A549 (cell line): ENCODE results near the gene HSPA1A.

Source experiments
- CEBPB ChIP-seq, 2 experiments: fragments of >200 bp in 1 of 2; sonication (Bioruptor Twin) in 1 of 2; formaldehyde crosslinking in 1 of 2; IDR thresholded peaks; 2 replicates each; pipeline ENCODE4 v1.6.1; 2012 to 2016
- CTCF ChIP-seq: fragments of >200 bp; sonication (Bioruptor Twin); formaldehyde crosslinking; IDR thresholded peaks from 3 replicates; pipeline ENCODE4 v1.5.1; 2016
- EHF ChIP-seq: fragments of 250-450 bp; sonication (Bioruptor Pico); IDR thresholded peaks from 2 replicates; pipeline ENCODE4 v1.5.0; 2020; ENCODE audit warnings: mild to moderate bottlenecking
- EP300 ChIP-seq, 2 experiments: fragments of >200 bp; sonication (Bioruptor Twin); formaldehyde crosslinking; IDR thresholded peaks; 2 replicates in 1 of 2; 3 replicates in 1 of 2; pipeline ENCODE4 v1.6.1; 2016 to 2017
- ESRRA ChIP-seq: fragments of 150-350 bp; IDR thresholded peaks from 2 replicates; pipeline ENCODE4 v1.6.1; 2014; ENCODE audit warnings: mild to moderate bottlenecking, low read length, borderline replicate concordance
- FOSB ChIP-seq: fragments of 250-450 bp; sonication (Bioruptor Pico); IDR thresholded peaks from 2 replicates; pipeline ENCODE4 v1.5.0; 2020; ENCODE audit warnings: mild to moderate bottlenecking, moderate library complexity
- HMGXB4 ChIP-seq: fragments of 250-450 bp; sonication (Bioruptor Pico); IDR thresholded peaks from 2 replicates; pipeline ENCODE4 v1.5.0; 2021; ENCODE audit warnings: mild to moderate bottlenecking, moderate library complexity, borderline replicate concordance
- KDM1A ChIP-seq: fragments of 200-600 bp; sonication (generic); IDR thresholded peaks from 2 replicates; pipeline ENCODE4 v1.6.1; 2016; ENCODE audit warnings: low read depth, mild to moderate bottlenecking
- MAFK ChIP-seq: fragments of 450-650 bp; IDR thresholded peaks from 2 replicates; pipeline ENCODE4 v1.6.1; 2014; ENCODE audit not compliant: partially characterized antibody
- MYC ChIP-seq: IDR thresholded peaks from 2 replicates; pipeline ENCODE4 v1.6.1; 2012; ENCODE audit warnings: mild to moderate bottlenecking, inconsistent platforms, low read length, improper control_type of control experiment, borderline replicate concordance
- NFE2L2 ChIP-seq: fragments of 150-350 bp; conservative IDR thresholded peaks from 2 replicates; pipeline ENCODE4 v1.6.1; 2014; ENCODE audit warnings: low read length
- POLR2A ChIP-seq: IDR thresholded peaks from 2 replicates; pipeline ENCODE4 v1.6.1; 2012; ENCODE audit warnings: mild to moderate bottlenecking, low read length
- RAD21 ChIP-seq, 2 experiments: fragments of >200 bp in 1 of 2; sonication (Bioruptor Twin) in 1 of 2; formaldehyde crosslinking in 1 of 2; IDR thresholded peaks in 1 of 2; conservative IDR thresholded peaks in 1 of 2; 2 replicates in 1 of 2; 3 replicates in 1 of 2; pipeline ENCODE4 v1.6.1; 2012 to 2018; ENCODE audit warnings: inconsistent platforms in 1 of 2
- USF2 ChIP-seq: fragments of 450-650 bp; IDR thresholded peaks from 2 replicates; pipeline ENCODE4 v1.6.1; 2014; ENCODE audit warnings: antibody characterized with exemption

GRCh38 chr6:31860349-31860748, 45.0 kb downstream of the HSPA1A start:
- no peak for TF ChIP-seq CTCF
- TF ChIP-seq POLR2A = no peak
- TF ChIP-seq EHF (CRISPR knock-in tag) = no peak
- no peak for TF ChIP-seq USF2
- TF ChIP-seq EP300 (IDR thresholded peaks at IDR 0.05) = no peak
- TF ChIP-seq ESRRA = no peak
- no peak for TF ChIP-seq MAFK
- TF ChIP-seq FOSB (CRISPR knock-in tag) = no peak
- no peak for TF ChIP-seq KDM1A
- no peak for TF ChIP-seq NFE2L2
- no peak for TF ChIP-seq CEBPB (IDR thresholded peaks at IDR 0.05)
- TF ChIP-seq MYC = no peak
- no peak for TF ChIP-seq HMGXB4 (CRISPR knock-in tag)
- TF ChIP-seq RAD21 (conservative IDR thresholded peaks at IDR 0.05 in 1 of 2, IDR thresholded peaks at IDR 0.05 in 1 of 2) = no peak
